ENCODE results near the gene SERINC2.

GRCh38 chr1:31366796-31367195 is 46.2 kb upstream of the SERINC2 start:
- TF ChIP-seq POLR2A (IDR thresholded peaks at IDR 0.05): no peak
- no peak for TF ChIP-seq CTCF (IDR thresholded peaks at IDR 0.05)

All from vagina (tissue), 2 donors.